ENCODE data around the gene ZNF200.
"Not testable (repeated sequence)": the region's sequence is repeated elsewhere in the genome, so short reads cannot be mapped to it uniquely, and the experiment has no call there.

The ZNF200 gene

DNA sequence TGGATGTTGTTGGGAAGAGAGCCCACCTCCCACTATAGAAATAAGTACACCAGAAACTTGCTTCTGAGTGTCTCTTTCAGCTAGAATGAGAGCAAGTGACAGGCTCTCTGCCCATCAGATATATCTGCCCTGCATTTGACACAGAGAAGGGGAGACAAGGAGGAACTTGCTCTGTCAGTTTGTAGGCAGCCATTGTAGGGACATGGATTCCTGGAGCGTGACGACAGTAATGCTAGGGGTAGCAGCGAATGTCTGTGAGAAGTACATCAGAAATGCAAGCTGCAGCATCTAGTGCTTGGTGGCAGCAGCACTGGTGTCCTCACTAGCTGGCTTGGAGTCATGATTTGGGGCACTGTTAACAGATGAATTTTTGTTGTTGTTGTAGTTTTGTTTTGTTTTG lies 23.0 kb downstream of the ZNF200 start:
- no peak overlapping the region for H3K4me3 ChIP-seq (ENCODE audit: low read depth, low read length)
- TF ChIP-seq, protein P1, sequence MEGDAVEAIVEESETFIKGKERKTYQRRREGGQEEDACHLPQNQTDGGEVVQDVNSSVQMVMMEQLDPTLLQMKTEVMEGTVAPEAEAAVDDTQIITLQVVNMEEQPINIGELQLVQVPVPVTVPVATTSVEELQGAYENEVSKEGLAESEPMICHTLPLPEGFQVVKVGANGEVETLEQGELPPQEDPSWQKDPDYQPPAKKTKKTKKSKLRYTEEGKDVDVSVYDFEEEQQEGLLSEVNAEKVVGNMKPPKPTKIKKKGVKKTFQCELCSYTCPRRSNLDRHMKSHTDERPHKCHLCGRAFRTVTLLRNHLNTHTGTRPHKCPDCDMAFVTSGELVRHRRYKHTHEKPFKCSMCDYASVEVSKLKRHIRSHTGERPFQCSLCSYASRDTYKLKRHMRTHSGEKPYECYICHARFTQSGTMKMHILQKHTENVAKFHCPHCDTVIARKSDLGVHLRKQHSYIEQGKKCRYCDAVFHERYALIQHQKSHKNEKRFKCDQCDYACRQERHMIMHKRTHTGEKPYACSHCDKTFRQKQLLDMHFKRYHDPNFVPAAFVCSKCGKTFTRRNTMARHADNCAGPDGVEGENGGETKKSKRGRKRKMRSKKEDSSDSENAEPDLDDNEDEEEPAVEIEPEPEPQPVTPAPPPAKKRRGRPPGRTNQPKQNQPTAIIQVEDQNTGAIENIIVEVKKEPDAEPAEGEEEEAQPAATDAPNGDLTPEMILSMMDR (IDR thresholded peaks at IDR 0.05; ENCODE audit: borderline replicate concordance, insufficient read depth, low read depth, low read length): no peak

DNA sequence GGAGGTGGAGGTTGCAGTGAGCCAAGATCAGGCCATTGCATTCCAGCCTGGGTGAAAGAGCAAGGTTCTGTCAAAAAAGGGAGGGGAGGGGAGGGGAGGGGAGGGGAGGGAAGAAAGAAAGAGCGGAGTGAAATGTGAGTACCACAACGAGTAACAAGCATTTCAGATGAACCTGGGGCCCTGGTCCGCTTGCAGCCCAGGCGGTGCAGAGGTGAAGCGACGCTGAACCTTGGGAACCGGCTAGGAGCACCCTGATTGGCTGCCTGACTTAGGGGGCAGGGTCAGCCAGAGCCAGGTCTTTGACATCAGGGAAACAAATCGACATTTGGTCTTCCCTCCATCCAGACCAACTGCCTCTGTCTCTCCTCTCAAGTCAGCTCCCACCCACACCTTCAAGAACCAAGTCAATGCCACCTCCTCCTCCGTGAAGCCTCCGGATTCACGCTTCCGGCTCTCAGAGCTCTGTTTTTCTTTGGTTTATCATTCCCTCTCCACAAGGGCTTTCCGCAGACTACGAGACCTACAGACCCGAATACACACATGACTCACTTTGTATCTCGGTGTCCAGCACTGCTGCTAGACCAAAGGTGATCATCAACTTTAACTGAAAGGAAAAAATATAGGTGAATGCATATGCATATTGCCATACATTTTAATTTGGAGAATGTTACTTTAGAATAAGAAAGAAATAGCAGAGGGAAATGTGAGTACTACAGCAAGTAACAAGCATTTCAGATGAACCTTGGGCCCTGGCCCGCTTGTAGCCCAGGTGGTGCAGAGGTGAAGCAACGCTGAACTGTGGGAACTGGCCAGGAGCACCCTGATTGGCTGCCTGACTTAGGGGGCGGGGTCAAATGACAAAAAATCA lies 27.6 kb downstream of the ZNF200 start:
- TF ChIP-seq, protein P1 (IDR thresholded peaks at IDR 0.05; ENCODE audit: borderline replicate concordance, insufficient read depth, low read depth, low read length): no peak
- no peak overlapping the region for H3K4me3 ChIP-seq (ENCODE audit: low read depth, low read length)

DNA sequence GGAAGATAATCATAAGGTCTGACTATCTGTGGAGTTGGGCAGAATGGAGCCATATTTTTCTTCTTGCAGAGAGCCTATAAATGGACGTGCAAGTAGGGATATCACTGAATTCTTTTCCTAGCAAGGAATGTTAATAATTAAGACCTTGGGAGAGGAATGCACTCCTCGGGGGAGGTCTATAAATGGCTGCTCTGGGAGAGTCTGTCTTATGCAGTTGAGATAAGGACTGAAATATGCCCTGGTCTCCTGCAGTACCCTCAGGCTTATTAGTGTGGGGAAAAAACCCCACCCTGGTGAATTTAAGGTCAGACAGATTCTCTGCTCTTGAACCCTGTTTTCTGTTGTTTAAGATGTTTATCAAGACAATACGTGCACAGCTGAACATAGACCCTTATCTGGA lies 29.0 kb downstream of the ZNF200 start:
- H3K4me3 ChIP-seq (ENCODE audit: low read depth, low read length): not testable (repeated sequence)

DNA sequence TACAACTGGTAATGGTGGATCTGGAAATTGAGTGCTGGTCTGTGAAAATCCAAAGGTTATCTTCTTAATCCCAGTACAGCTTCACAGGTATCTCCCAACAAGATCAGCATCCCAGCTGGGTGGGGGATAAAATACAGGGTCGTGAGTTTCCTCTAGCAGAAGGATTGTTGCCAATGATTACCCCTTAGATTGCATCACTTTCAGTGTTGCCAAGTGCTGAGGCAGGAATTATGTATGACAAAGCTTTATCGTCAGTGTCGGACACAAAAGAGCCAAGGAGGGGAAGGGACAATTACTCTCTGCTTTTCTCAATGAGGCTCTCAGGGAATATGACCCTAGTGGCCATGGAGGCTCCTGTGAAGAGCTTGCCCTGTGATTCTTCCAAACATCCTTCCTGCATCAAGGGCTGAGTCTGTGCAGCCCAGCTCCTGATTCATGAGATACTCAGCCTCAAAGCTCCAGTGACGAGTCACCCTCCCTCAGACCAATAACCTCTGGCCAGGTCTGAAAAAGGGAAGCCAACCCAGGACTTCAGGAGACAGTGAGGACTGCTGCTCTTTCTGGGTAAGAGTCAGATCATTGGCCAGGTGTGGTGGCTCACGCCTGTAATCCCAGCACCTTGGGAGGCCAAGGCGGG lies 31.9 kb downstream of the ZNF200 start:
- TF ChIP-seq, protein P1 (IDR thresholded peaks at IDR 0.05; ENCODE audit: borderline replicate concordance, insufficient read depth, low read depth, low read length): no peak
- H3K4me3 ChIP-seq (ENCODE audit: low read depth, low read length): no peak overlapping the region

DNA sequence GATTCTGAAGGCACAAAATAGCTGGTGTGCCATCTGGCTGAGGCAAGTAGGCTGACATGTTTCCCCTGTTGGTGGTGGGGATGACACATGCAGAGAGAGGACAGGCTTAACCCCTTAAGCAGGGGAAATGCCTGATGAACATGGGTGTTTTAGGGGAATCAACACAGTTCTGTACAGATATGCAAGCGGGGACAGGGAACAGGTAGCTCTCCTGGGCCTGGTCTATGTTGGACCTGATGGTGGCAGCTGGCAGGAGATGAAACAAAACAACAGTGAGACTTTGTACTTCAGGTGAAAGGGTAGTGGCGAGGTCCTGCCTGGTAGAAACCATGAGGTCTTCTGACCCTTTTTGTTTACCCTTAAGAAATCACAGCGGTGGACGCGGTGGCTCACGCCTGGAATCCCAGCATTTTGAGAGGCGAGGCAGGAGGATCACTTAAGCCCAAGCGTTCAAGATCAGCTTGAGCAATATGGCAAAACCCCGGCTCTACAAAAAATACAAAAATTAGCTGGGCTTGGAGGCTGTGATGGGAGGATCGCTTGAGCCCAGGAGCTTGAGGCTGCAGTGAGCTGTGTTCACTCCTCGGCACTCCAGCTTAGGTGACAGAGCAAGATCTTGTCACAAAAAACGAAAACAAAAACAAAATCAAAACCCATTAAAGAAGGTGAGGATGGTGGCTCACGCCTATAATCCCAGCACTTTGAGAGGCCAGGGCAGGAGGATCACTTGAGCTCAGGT lies 36.5 kb downstream of the ZNF200 start:
- TF ChIP-seq, protein P1 (IDR thresholded peaks at IDR 0.05; ENCODE audit: borderline replicate concordance, insufficient read depth, low read depth, low read length): no peak
- no peak overlapping the region for H3K4me3 ChIP-seq (ENCODE audit: low read depth, low read length)

DNA sequence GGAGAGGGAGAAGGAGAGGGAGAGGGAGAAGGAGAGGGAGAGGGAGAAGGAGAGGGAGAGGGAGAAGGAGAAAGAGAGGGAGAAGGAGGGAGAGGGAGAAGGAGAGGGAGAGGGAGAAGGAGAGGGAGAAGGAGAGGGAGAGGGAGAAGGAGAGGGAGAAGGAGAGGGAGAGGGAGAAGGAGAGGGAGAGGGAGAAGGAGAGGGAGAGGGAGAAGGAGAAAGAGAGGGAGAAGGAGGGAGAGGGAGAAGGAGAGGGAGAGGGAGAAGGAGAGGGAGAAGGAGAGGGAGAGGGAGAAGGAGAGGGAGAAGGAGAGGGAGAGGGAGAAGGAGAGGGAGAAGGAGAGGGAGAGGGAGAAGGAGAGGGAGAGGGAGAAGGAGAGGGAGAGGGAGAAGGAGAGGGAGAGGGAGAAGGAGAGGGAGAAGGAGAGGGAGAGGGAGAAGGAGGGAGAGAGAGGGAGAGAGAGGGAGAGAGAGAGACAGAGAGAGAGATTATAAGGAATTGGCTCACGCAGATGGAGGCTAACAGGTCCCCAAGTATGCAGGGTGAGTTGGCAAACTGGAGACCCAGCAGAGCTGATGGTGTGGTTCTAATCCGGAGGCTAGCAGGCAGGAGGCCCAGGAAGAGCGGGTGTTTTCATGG lies 37.1 kb downstream of the ZNF200 start:
- not testable (repeated sequence) for H3K4me3 ChIP-seq (ENCODE audit: low read depth, low read length)

DNA sequence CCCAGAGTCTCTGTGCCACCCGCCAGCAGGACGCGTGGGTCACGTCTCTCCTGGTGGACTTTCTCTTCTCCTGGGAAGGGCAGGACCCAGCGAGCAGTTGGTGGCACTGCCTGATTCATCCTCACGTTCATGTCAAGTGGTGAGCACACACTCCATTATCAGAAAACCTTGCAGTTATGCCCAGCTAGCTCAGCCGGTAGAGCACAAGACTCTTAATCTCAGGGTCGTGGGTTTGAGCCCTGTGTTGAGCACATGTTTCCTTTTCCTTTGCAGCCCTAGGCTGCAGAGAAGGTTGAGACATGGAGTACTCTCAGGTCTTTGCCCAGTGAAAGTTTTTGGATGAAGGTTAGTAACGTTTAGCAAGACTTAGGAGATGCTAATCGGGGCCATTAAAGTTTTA lies 39.0 kb downstream of the ZNF200 start:
- TF ChIP-seq, protein P1 (IDR thresholded peaks at IDR 0.05; ENCODE audit: borderline replicate concordance, insufficient read depth, low read depth, low read length): no peak
- no peak overlapping the region for H3K4me3 ChIP-seq (ENCODE audit: low read depth, low read length)
